GM12878 (cell line): ENCODE data around the gene CAPN2. TPM values are rescaled to one million over a fixed set of nuclear protein-coding genes. Genes with fewer than 3 reads are reported as not detected.

Source experiments
- ATAC-seq: fragments of 200-7000 bp; cut with Tn5 transposase; 3 replicates; pipeline ENCODE4 v1.9.1; 2020; ENCODE audit warnings: mild to moderate bottlenecking, moderate library complexity
- BruUV-seq: library from RNA; stranded (reverse); fragments of 400-500 nt; replicated peaks from 2 replicates; lab custom pipeline; 2021; lab: Mats Ljungman, UMichigan
- CTCF ChIA-PET: fragments of 300-600 bp; sonication (Branson Sonifier 250); formaldehyde crosslinking; extraction: SDS; loops from one replicate; lab custom pipeline; 2021; ENCODE audit warnings: inconsistent platforms; lab: Yijun Ruan, JAX
- POLR2A ChIA-PET: fragments of 350-600 bp; formaldehyde crosslinking; extraction: SDS; loops from one replicate; lab custom pipeline; 2021; ENCODE audit warnings: inconsistent platforms; lab: Charles Lee
- RAD21 ChIA-PET: fragments of 300-600 bp; sonication (Branson Sonifier 250); formaldehyde crosslinking; loops from one replicate; lab custom pipeline; 2023; ENCODE audit warnings: antibody characterized with exemption; ENCODE audit not compliant: unreplicated experiment; lab: Charles Lee
- SMC1A ChIA-PET: fragments of 300-600 bp; sonication (Branson Sonifier 250); formaldehyde crosslinking; loops from one replicate; lab custom pipeline; 2023; ENCODE audit not compliant: unreplicated experiment, uncharacterized antibody; lab: Charles Lee
- DNase-seq: peaks from one replicate; pipeline ENCODE4 v3.0.0-alpha.2; 2011; ENCODE audit warnings: low read depth, low spot score
- FAIRE-seq: peaks from 3 replicates; lab custom pipeline; 2011; peaks lifted over from hg19 to GRCh38; lab: Jason Lieb, UNC
- H2AFZ ChIP-seq: 2 replicates; pipeline ENCODE4 v1.6.0; 2011; ENCODE audit warnings: low read depth, low read length, control low read depth; ENCODE audit not compliant: control insufficient read depth
- H3K27ac ChIP-seq: 2 replicates; pipeline ENCODE4 v1.5.1; 2011; ENCODE audit warnings: control low read depth; ENCODE audit not compliant: control insufficient read depth, insufficient read depth
- H3K27me3 ChIP-seq, 2 experiments: replicated peaks in 1 of 2; 2 replicates each; pipeline versions ENCODE4 v1.6.0 to v1.6.1; 2011; ENCODE audit warnings: low read length in 1 of 2; ENCODE audit not compliant: control insufficient read depth in 2 of 2, insufficient read depth in 2 of 2
- H3K36me3 ChIP-seq, 2 experiments: 2 replicates each; pipeline ENCODE4 v1.5.1; 2011; ENCODE audit warnings: low read length in 1 of 2; ENCODE audit not compliant: control insufficient read depth in 2 of 2, insufficient read depth in 2 of 2
- H3K4me1 ChIP-seq: 2 replicates; pipeline ENCODE4 v1.6.1; 2011; ENCODE audit warnings: mild to moderate bottlenecking, low read length, moderate library complexity, mixed read lengths; ENCODE audit not compliant: control insufficient read depth, insufficient read depth
- H3K4me2 ChIP-seq: 2 replicates; pipeline ENCODE4 v1.6.0; 2011; ENCODE audit warnings: control low read depth; ENCODE audit not compliant: control insufficient read depth, insufficient read depth
- H3K4me3 ChIP-seq: fragments of 200-600 bp; sonication (generic); 2 replicates; pipeline ENCODE4 v1.5.1; 2016
- H3K79me2 ChIP-seq: 2 replicates; pipeline ENCODE4 v1.6.0; 2011; ENCODE audit warnings: low read length; ENCODE audit not compliant: control insufficient read depth, insufficient read depth
- H3K9ac ChIP-seq: 2 replicates; pipeline ENCODE4 v1.8.0; 2011; ENCODE audit warnings: low read length, control low read depth, mixed read lengths; ENCODE audit not compliant: control insufficient read depth, insufficient read depth
- H3K9me3 ChIP-seq: replicated peaks from 3 replicates; pipeline ENCODE4 v1.5.1; 2011; ENCODE audit warnings: mild to moderate bottlenecking, low read length; ENCODE audit not compliant: control insufficient read depth, insufficient read depth
- H4K20me1 ChIP-seq: 2 replicates; pipeline ENCODE4 v1.6.0; 2011; ENCODE audit not compliant: control insufficient read depth, insufficient read depth
- BCL11A ChIP-seq: IDR thresholded peaks from 2 replicates; pipeline ENCODE4 v1.6.1; 2011; ENCODE audit warnings: low read depth, low read length
- BMI1 ChIP-seq: fragments of 450-650 bp; IDR thresholded peaks from 2 replicates; pipeline ENCODE4 v1.6.1; 2016; ENCODE audit warnings: mild to moderate bottlenecking, moderate library complexity, borderline replicate concordance
- ESRRA ChIP-seq: IDR thresholded peaks from 2 replicates; pipeline ENCODE4 v1.6.1; 2012; ENCODE audit warnings: mild to moderate bottlenecking, low read length, improper control_type of control experiment
- IRF4 ChIP-seq: IDR thresholded peaks from 2 replicates; pipeline ENCODE4 v1.6.1; 2011; ENCODE audit warnings: low read depth, low read length
- IRF5 ChIP-seq: fragments of 450-650 bp; IDR thresholded peaks from 2 replicates; pipeline ENCODE4 v1.6.1; 2017; ENCODE audit warnings: borderline replicate concordance
- MEF2B ChIP-seq: fragments of 450-650 bp; IDR thresholded peaks from 2 replicates; pipeline ENCODE4 v1.6.1; 2018; ENCODE audit warnings: mild to moderate bottlenecking, moderate library complexity; ENCODE audit not compliant: partially characterized antibody, poor library complexity, severe bottlenecking
- NR2C2 ChIP-seq: IDR thresholded peaks from 2 replicates; pipeline ENCODE4 v1.6.1; 2011; ENCODE audit warnings: borderline replicate concordance, low read depth; ENCODE audit not compliant: control insufficient read depth, insufficient read length
- ZNF217 ChIP-seq: fragments of 450-650 bp; IDR thresholded peaks from 2 replicates; pipeline ENCODE4 v1.6.1; 2017; ENCODE audit warnings: antibody characterized with exemption, mild to moderate bottlenecking
- WGBS: methylation state at CpG from one replicate; pipeline ENCODE4 v1.1.6; 2016; ENCODE audit warnings: low lambda C conversion rate; ENCODE audit not compliant: insufficient replicate concordance, insufficient coverage; ENCODE audit errors: missing lambda C conversion rate; 5-methylcytosine and 5-hydroxymethylcytosine counted together
- in situ Hi-C: fragments of 300-500 bp; cut with MboI; formaldehyde crosslinking; loops from 9 replicates; pipeline ENCODE4 v1.14.3; 2018; ENCODE audit warnings: mixed read lengths
- intact Hi-C: fragments of 100-400 bp; cut with micrococcal nuclease; formaldehyde crosslinking; loops from one replicate; pipeline ENCODE4 v1.14.2; 2022; ENCODE audit not compliant: unreplicated experiment
- polyA plus RNA-seq, 11 experiments: library from polyadenylated mRNA; depleted of rRNA in 4 of 11; unstranded in 6 of 11; stranded (reverse) in 5 of 11; fragments of >200 nt; fragmentation: Nextera tagmentation in 4 of 11; fragmentation: Illumina TruSeq in 1 of 11; extraction: Ambion mirVana in 4 of 11; extraction: Trizol in 1 of 11; gene quantifications; 1 replicate in 1 of 11; 2 replicates in 10 of 11; pipeline versions ENCODE4 v1.2.1 to v1.2.3, GENCODE V29; 2011 to 2016; ENCODE audit warnings: inconsistent platforms in 2 of 11, missing spikeins in 2 of 11, low read depth in 1 of 11
- total RNA-seq, 4 experiments: library from RNA; depleted of rRNA in 3 of 4; stranded (reverse); fragments of >200 nt in 3 of 4; fragmentation: Illumina TruSeq in 1 of 4; extraction: Trizol in 1 of 4; gene quantifications; 2 replicates each; pipeline versions ENCODE4 v1.2.1 to v1.2.3, GENCODE V29; 2013 to 2021
- TF ChIP-seq, protein P1 (sequence below): fragments of 450-650 bp; formaldehyde crosslinking; IDR thresholded peaks from 2 replicates; pipeline ENCODE4 v1.5.0; 2022; ENCODE audit warnings: mild to moderate bottlenecking, missing genetic modification characterization
- TF ChIP-seq, protein P2 (sequence below): fragments of 450-650 bp; IDR thresholded peaks from 2 replicates; pipeline ENCODE4 v1.6.1; 2018; ENCODE audit warnings: borderline replicate concordance, mild to moderate bottlenecking; ENCODE audit not compliant: partially characterized antibody
- TF ChIP-seq, protein P3 (sequence below): IDR thresholded peaks from 2 replicates; pipeline ENCODE4 v1.6.1; 2012; ENCODE audit warnings: low read depth, low read length, improper control_type of control experiment
- TF ChIP-seq, protein P4 (sequence below): fragments of 450-650 bp; conservative IDR thresholded peaks from 2 replicates; pipeline ENCODE4 v1.6.1; 2017; ENCODE audit warnings: mild to moderate bottlenecking, moderate library complexity

Gene CAPN2
- total and polyA plus RNA-seq, 10 of the 15 experiments (the other 5 are each of a cell fraction or from before 2014, with no cell fraction given): 6.0 to 21.4 (median 16.6) TPM

DNA sequence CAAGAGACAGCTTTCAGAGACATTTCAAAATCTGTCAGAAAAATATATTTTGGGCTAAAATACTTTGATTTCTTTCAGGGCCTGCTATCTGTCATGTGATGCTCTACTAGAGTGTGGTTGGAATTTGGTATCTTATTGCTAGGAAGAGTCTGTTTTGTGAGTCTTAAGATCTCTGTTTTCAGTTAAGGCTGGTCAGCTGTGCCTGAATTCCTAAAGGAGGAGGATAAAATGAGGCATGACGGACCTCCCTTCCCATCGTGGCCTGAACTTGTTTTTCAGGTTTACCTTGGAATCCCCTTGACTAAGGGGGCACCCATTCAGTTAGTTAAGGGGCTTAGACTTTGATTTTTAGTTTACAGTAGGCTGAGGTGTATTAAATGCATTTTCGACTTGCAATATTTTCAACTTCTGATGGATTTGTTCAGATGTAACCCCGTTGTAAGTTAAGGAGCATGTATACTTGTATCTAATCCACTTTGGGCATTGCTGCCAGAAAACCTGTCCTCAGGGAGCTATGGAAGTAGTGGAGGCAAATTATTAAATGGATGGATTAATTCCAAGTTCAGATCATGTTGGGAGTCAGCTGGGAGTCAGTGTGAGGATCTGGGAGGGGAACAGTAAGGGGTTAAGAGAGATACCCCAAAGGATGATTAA, 18.3 kb downstream of the CAPN2 start:
- FAIRE-seq (no peak), ATAC-seq (no peak), DNase-seq (no peak)
- no peak overlapping the region for H3K4me2 ChIP-seq
- H3K27ac ChIP-seq: no peak overlapping the region
- H3K27me3 ChIP-seq: no peaks in the 10 kb centered on the region
- TF ChIP-seq, protein P1, sequence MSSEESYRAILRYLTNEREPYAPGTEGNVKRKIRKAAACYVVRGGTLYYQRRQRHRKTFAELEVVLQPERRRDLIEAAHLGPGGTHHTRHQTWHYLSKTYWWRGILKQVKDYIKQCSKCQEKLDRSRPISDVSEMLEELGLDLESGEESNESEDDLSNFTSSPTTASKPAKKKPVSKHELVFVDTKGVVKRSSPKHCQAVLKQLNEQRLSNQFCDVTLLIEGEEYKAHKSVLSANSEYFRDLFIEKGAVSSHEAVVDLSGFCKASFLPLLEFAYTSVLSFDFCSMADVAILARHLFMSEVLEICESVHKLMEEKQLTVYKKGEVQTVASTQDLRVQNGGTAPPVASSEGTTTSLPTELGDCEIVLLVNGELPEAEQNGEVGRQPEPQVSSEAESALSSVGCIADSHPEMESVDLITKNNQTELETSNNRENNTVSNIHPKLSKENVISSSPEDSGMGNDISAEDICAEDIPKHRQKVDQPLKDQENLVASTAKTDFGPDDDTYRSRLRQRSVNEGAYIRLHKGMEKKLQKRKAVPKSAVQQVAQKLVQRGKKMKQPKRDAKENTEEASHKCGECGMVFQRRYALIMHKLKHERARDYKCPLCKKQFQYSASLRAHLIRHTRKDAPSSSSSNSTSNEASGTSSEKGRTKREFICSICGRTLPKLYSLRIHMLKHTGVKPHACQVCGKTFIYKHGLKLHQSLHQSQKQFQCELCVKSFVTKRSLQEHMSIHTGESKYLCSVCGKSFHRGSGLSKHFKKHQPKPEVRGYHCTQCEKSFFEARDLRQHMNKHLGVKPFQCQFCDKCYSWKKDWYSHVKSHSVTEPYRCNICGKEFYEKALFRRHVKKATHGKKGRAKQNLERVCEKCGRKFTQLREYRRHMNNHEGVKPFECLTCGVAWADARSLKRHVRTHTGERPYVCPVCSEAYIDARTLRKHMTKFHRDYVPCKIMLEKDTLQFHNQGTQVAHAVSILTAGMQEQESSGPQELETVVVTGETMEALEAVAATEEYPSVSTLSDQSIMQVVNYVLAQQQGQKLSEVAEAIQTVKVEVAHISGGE (CRISPR knock-in tag): no peak
- no peak for TF ChIP-seq BCL11A
- TF ChIP-seq, protein P2, sequence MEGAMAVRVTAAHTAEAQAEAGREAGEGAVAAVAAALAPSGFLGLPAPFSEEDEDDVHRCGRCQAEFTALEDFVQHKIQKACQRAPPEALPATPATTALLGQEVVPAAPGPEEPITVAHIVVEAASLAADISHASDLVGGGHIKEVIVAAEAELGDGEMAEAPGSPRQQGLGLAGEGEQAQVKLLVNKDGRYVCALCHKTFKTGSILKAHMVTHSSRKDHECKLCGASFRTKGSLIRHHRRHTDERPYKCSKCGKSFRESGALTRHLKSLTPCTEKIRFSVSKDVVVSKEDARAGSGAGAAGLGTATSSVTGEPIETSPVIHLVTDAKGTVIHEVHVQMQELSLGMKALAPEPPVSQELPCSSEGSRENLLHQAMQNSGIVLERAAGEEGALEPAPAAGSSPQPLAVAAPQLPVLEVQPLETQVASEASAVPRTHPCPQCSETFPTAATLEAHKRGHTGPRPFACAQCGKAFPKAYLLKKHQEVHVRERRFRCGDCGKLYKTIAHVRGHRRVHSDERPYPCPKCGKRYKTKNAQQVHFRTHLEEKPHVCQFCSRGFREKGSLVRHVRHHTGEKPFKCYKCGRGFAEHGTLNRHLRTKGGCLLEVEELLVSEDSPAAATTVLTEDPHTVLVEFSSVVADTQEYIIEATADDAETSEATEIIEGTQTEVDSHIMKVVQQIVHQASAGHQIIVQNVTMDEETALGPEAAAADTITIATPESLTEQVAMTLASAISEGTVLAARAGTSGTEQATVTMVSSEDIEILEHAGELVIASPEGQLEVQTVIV: no peak
- no peak for TF ChIP-seq IRF5
- TF ChIP-seq MEF2B: no peak
- TF ChIP-seq, protein P3, sequence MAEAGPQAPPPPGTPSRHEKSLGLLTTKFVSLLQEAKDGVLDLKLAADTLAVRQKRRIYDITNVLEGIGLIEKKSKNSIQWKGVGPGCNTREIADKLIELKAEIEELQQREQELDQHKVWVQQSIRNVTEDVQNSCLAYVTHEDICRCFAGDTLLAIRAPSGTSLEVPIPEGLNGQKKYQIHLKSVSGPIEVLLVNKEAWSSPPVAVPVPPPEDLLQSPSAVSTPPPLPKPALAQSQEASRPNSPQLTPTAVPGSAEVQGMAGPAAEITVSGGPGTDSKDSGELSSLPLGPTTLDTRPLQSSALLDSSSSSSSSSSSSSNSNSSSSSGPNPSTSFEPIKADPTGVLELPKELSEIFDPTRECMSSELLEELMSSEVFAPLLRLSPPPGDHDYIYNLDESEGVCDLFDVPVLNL: no peak
- no peak for TF ChIP-seq ESRRA
- no peak for TF ChIP-seq IRF4
- no peak for TF ChIP-seq BMI1
- no peak for TF ChIP-seq NR2C2
- TF ChIP-seq, protein P4, sequence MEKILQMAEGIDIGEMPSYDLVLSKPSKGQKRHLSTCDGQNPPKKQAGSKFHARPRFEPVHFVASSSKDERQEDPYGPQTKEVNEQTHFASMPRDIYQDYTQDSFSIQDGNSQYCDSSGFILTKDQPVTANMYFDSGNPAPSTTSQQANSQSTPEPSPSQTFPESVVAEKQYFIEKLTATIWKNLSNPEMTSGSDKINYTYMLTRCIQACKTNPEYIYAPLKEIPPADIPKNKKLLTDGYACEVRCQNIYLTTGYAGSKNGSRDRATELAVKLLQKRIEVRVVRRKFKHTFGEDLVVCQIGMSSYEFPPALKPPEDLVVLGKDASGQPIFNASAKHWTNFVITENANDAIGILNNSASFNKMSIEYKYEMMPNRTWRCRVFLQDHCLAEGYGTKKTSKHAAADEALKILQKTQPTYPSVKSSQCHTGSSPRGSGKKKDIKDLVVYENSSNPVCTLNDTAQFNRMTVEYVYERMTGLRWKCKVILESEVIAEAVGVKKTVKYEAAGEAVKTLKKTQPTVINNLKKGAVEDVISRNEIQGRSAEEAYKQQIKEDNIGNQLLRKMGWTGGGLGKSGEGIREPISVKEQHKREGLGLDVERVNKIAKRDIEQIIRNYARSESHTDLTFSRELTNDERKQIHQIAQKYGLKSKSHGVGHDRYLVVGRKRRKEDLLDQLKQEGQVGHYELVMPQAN: no peak
- TF ChIP-seq ZNF217: no peak
- no peaks in the 10 kb centered on the region for H4K20me1 ChIP-seq
- no peaks in the 10 kb centered on the region for H3K9me3 ChIP-seq
- ChIA-PET CTCF (interaction anchor here (2.6 kb wide), 1 partner anchor 19 kb away, joined by 8 read pairs; no protein-coding TSS in a partner anchor), POLR2A (no interaction called here), RAD21 (interaction anchor here (1.6 kb wide), 1 partner anchor 19 kb away, joined by 4 read pairs; no protein-coding TSS in a partner anchor), SMC1A (interaction anchor here (1.0 kb wide), 1 partner anchor 18 kb away, joined by 4 read pairs; no protein-coding TSS in a partner anchor)
- H3K4me1 ChIP-seq: peaks cover 19% of the 10 kb centered on the region
- no peak overlapping the region for H3K9ac ChIP-seq
- WGBS: 100% methylated on average over 4 of the region's 4 CpGs
- intact Hi-C loops: no loop called here
- H2AFZ ChIP-seq: no peak overlapping the region
- H3K4me3 ChIP-seq: no peak overlapping the region
- in situ Hi-C loops: no loop called here
- BruUV-seq: no TSS peak
- no peaks in the 10 kb centered on the region for H3K79me2 ChIP-seq
- no peaks in the 10 kb centered on the region for H3K36me3 ChIP-seq
